Brain microvascular endothelial cell (primary cell): ENCODE measurements around the gene CRY2.
A peak's percentile ranks its signal among the peaks of the same experiment; 100 is the strongest.

ENCODE experiments used
- DNase-seq: peaks from one replicate; pipeline ENCODE4 v3.0.0-alpha.2; 2020
- H3K27ac ChIP-seq: fragments of 250-450 bp; sonication (Bioruptor Pico); 2 replicates; pipeline ENCODE4 v1.5.1; 2020; ENCODE audit warnings: mild to moderate bottlenecking, moderate library complexity
- H3K27me3 ChIP-seq: fragments of 250-450 bp; sonication (Bioruptor Pico); replicated peaks from 2 replicates; pipeline ENCODE4 v1.5.1; 2020; ENCODE audit warnings: mild to moderate bottlenecking
- H3K36me3 ChIP-seq: fragments of 250-450 bp; sonication (Bioruptor Pico); replicated peaks from 2 replicates; pipeline ENCODE4 v1.5.1; 2020; ENCODE audit warnings: mild to moderate bottlenecking
- H3K4me3 ChIP-seq: 2 replicates; pipeline ENCODE4 v1.5.1; 2011; ENCODE audit warnings: low read depth, mild to moderate bottlenecking, control low read depth, low read length, moderate library complexity
- in situ Hi-C: cut with HindIII; loops from 2 replicates; pipeline ENCODE4 v1.10.0; 2017; ENCODE audit warnings: low sequenced_read_pairs, low pct_ligation_motif_present
- TF ChIP-seq, protein P1 (sequence below): IDR thresholded peaks from 2 replicates; pipeline ENCODE4 v1.5.1; 2011; ENCODE audit warnings: low read depth, mild to moderate bottlenecking, moderate library complexity, low read length, control low read depth, inconsistent platforms; ENCODE audit errors: missing control alignments

CRY2 gene

DNA sequence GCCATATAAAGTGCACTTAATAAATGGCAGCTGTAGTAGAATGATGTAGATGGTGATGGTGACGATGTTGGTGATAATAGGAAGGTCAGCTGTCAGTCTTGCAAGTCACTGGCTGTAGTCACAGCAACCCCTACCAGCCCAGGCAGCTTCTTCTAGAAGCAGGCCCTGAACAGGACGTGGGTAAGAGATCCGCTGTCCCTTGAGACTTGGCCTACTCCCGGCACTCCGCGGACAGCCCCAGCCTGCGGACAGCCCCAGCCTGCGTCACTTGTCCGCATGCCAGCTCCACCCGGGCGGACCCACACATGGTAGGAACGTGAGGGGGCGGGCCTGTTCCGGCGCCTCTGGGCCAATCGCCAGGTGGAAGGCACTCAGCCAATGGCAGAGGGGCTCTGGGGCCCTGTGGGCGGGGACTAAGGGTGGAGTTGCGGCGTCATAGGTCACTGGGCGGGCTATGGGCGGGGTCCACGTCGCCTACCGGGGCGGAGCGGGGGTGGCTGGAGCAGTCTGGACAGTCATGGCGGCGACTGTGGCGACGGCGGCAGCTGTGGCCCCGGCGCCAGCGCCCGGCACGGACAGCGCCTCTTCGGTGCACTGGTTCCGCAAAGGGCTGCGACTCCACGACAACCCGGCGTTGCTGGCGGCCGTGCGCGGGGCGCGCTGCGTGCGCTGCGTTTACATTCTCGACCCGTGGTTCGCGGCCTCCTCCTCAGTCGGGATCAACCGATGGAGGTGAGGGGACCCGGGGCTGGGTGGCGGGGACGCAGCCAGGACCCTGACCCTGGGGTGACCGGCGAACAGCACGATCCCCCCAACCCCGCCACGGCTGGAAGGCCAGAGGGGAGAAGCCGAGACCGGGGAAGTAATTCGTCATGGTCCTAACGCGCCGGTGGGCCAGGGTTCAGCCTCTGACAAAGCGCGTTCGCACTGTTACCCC, at the start of gene CRY2:
Gene CRY2 (plus strand): TSS at position 502 of the 937 bp plus-strand sequence. CDS start 16 bp downstream, at position 518.
- in situ Hi-C loops, result no loop called here
- peak; percentile 98 for DNase-seq
- TF ChIP-seq, protein P1, sequence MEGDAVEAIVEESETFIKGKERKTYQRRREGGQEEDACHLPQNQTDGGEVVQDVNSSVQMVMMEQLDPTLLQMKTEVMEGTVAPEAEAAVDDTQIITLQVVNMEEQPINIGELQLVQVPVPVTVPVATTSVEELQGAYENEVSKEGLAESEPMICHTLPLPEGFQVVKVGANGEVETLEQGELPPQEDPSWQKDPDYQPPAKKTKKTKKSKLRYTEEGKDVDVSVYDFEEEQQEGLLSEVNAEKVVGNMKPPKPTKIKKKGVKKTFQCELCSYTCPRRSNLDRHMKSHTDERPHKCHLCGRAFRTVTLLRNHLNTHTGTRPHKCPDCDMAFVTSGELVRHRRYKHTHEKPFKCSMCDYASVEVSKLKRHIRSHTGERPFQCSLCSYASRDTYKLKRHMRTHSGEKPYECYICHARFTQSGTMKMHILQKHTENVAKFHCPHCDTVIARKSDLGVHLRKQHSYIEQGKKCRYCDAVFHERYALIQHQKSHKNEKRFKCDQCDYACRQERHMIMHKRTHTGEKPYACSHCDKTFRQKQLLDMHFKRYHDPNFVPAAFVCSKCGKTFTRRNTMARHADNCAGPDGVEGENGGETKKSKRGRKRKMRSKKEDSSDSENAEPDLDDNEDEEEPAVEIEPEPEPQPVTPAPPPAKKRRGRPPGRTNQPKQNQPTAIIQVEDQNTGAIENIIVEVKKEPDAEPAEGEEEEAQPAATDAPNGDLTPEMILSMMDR, result no peak
- Histone ChIP-seq H3K27me3 (no peaks in the 10 kb centered on the region), H3K27ac (peak within 1 kb of the TSS; percentile 94), H3K4me3 (peak within 1 kb of the TSS; percentile 89), H3K36me3 (no peaks in the 10 kb centered on the region)

DNA sequence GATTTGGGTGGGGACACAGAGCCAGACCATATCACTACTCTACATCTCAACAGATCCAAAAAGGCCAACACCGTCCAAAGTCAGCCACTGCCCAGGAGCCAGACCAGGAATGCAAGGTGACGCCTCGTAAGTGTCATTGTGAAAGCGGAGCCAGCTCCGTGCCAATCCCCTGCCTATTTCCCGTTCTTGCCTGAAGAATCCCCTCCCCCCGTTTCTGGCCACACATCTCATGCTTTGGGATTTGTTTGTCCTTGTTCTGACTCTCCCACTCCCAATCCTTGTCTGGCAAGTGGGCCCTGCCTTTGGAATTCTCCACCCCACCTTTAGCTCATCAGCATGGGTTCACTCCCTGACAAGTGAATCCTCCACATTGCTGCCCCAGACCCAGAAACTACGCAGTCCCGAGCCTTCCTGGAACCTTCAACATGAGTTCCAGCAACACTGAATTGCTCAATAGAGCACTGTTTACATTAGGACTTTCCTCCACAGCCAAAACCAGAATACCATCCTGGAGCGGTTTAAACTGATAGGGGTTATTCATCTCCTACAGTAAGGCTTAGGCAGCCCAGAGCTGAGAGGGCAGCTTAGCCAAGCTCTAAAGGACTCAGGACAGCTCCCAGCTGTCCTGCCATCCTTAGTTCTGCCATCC, 48.4 kb upstream of the CRY2 start:
- Histone ChIP-seq H3K4me3 (no peak overlapping the region), H3K27me3 (no peaks in the 10 kb centered on the region), H3K27ac (no peak overlapping the region), H3K36me3 (no peaks in the 10 kb centered on the region)
- in situ Hi-C loops, result no loop called here
- no peak for DNase-seq
- TF ChIP-seq, protein P1, result no peak

DNA sequence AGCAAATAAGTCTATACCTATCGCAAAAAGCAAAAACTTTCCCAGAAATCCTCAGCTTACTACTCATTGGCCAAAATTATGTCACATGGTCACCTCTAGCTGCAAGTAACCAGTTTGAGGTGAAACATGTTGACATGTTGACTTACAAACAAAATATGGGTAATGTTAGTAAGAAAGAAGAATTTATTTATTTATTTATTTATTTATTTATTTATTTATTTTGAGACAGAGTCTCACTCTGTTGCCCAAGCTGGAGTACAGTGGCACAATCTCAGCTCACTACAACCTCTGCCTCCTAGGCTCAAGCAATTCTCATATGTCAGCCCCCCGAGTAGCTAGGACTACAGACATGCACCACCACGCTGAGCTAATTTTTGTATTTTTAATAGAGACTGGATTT, 47.7 kb upstream of the CRY2 start:
- H3K36me3 ChIP-seq, result no peaks in the 10 kb centered on the region
- DNase-seq, result no peak
- no peak overlapping the region for H3K4me3 ChIP-seq
- TF ChIP-seq, protein P1, result no peak
- in situ Hi-C loops, result no loop called here
- no peak overlapping the region for H3K27ac ChIP-seq
- no peaks in the 10 kb centered on the region for H3K27me3 ChIP-seq

DNA sequence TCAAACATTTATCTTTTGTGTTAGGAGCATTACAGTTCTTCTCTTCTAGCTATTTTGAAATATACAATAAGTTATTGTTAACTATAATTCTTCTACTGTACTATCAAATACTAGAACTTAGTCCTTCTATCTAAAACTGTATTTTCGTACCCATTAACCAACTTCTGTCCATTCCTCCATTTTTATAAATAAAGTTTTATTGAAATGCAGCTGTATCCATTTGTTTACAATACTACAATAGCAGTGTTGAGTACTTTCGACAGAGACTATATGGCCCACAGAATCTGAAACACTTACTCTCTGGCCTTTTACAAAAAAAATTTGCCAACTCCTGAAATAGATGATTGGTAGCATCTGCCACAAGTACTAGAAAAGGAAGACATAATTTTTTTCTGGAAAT, 47.0 kb upstream of the CRY2 start:
- DNase-seq, result no peak

DNA sequence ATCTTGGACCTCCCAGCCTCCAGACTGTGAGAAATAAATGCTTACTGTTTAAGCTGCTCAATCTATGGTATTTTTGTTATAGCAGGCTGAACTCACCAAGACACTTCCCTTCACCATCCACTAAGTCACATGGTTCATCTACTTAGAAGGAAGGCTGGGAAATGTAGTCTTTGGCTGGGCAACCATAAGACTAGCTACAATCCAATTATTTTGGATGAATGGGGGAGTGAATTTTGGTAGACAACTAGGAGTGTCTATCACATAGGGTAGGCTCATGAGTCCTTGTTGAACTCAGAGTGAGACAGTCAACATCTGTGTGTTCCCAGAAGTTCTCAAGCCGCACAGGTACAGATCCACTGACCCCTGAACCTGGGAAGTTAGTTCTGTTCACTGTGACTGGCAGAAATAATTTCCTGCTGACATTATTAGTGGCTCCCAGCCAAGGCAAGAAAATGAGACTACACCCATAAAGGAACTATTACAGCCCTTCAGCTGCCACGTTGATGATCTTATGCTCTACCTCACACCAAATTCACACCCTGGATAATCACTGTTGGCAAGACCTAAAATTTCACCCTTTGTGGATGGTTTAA, 45.5 kb upstream of the CRY2 start:
- TF ChIP-seq, protein P1, result no peak
- H3K27ac ChIP-seq, result no peak overlapping the region
- H3K4me3 ChIP-seq, result no peak overlapping the region
- no peaks in the 10 kb centered on the region for H3K27me3 ChIP-seq
- H3K36me3 ChIP-seq, result no peaks in the 10 kb centered on the region
- in situ Hi-C loops, result no loop called here
- no peak for DNase-seq

More for the DNA sequence above, 47.0 kb upstream of the CRY2 start:
- Histone ChIP-seq H3K4me3 (no peak overlapping the region), H3K27ac (no peak overlapping the region), H3K27me3 (no peaks in the 10 kb centered on the region), H3K36me3 (no peaks in the 10 kb centered on the region)
- TF ChIP-seq, protein P1, result no peak
- in situ Hi-C loops, result no loop called here
